MV-4-11 (cell line): ENCODE data around the gene ANXA5.

ENCODE experiments used
- DNase-seq: peaks from one replicate; lab custom pipeline; 2025; lab: John Stamatoyannopoulos, UW

The ANXA5 gene

DNA sequence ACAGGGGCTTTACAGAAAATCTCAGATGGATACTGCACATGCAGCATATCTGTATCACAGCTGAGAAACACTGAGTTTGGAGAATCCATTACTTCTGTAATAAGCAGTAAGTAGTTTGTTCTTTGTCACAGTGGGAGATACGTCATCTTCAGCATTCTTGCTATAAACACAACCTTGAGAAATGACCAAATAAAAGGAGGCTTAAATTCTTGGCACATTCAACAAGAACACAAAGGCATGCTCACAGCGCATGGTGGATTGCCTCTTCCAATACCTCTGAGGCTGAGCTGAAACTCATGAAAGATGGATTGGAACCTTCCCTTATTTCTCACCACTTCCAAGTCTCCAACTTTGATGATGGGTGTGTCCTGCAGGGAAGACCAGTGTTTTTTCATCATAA lies 54.5 kb downstream of the ANXA5 start:
- no peak for DNase-seq

DNA sequence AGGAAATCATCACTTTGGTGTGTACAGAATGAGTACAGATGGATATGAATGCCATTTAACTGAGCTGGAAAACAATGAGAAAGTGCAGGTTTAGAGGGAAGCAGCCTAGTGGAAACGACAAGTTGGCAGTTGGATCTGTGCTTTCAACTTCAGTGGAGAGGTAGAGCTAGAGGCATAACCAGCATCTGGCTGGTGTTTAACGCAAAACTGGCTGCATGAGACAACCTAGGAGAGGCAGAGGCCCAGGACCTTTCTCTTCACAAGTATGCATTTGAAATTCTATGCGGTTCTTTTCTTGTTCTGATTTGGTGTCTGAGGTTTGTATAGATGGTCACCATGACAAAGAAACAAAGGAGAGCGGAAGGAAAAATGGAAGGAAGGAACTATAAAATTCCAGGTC lies 63.1 kb downstream of the ANXA5 start:
- no peak for DNase-seq

DNA sequence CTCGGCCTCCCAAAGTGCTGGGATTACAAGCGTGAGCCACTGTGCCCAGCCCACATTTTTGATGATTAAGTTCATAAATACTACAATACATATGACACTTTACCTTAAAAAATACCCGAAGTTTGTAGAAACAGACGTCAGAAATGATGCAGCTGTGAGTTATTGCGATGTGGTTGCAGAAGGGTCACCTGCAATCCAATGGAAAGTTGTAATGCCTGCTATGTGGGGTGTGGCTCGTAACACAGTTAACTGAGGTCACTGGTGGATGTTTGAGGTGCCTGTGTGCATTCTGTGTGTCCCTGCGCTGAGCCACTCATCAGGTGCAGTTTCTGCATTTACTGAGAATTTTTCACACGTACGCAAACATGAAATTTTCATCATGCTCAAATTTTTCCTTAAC lies 64.1 kb downstream of the ANXA5 start:
- no peak for DNase-seq
